ENCODE results near the gene LRRC59.

GRCh38 chr17:50349243-50349600, 48.1 kb downstream of the LRRC59 start:
- TF ChIP-seq, protein P1, sequence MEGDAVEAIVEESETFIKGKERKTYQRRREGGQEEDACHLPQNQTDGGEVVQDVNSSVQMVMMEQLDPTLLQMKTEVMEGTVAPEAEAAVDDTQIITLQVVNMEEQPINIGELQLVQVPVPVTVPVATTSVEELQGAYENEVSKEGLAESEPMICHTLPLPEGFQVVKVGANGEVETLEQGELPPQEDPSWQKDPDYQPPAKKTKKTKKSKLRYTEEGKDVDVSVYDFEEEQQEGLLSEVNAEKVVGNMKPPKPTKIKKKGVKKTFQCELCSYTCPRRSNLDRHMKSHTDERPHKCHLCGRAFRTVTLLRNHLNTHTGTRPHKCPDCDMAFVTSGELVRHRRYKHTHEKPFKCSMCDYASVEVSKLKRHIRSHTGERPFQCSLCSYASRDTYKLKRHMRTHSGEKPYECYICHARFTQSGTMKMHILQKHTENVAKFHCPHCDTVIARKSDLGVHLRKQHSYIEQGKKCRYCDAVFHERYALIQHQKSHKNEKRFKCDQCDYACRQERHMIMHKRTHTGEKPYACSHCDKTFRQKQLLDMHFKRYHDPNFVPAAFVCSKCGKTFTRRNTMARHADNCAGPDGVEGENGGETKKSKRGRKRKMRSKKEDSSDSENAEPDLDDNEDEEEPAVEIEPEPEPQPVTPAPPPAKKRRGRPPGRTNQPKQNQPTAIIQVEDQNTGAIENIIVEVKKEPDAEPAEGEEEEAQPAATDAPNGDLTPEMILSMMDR (IDR thresholded peaks at IDR 0.05) = no peak
- TF ChIP-seq POLR2A (IDR thresholded peaks at IDR 0.05) = no peak
- no peak for TF ChIP-seq EP300 (IDR thresholded peaks at IDR 0.05)
- TF ChIP-seq POLR2AphosphoS5 (IDR thresholded peaks at IDR 0.05) = no peak
